A673 (cell line): Measurements from ENCODE around the gene LCN1.

Source experiments
- CTCF ChIP-seq: fragments of 300-800, 200-600 bp; sonication (generic); conservative IDR thresholded peaks from 2 replicates; pipeline ENCODE4 v1.5.1; 2017; ENCODE audit warnings: low read depth, mild to moderate bottlenecking, antibody characterized with exemption, low read length, moderate library complexity, mixed read lengths
- EZH2 ChIP-seq: fragments of 200-600 bp; sonication (generic); IDR thresholded peaks from 2 replicates; pipeline ENCODE4 v1.6.1; 2017; ENCODE audit warnings: borderline replicate concordance, low read depth, mild to moderate bottlenecking, mixed read lengths, antibody characterized with exemption, low read length; ENCODE audit not compliant: poor library complexity, severe bottlenecking

DNA sequence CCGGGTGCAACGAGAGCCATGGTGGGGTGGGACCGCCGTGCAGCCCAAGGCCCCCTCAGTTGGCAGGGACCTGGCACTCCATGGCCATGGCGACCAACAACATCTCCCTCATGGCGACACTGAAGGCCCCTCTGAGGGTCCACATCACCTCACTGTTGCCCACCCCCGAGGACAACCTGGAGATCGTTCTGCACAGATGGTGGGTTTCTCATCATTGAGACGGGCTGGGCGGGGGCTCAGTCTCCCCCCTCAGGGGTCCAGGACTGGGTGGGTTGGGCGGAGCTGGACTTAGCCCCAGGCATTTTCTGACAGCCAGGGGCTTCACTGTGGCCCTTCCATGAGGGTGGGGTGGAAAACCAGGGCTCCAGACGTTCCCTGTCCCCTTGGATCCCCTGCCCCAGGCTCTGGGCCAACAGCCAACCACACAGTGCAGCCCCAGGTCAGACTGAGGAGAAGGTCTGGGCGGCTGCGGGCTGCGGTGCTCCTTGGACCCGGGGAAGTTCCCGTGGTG is 41.0 kb downstream of the LCN1 start:
- TF ChIP-seq CTCF (no peak), EZH2 (no peak)
